AG10803 (cell line): Measurements from ENCODE around the gene BRSK1.

Experiments used
- DNase-seq: peaks from one replicate; pipeline ENCODE4 v3.0.0; 2010; ENCODE audit warnings: low read depth
- H3K4me3 ChIP-seq: 2 replicates; pipeline ENCODE4 v1.5.1; 2011; ENCODE audit warnings: mild to moderate bottlenecking, low read length, control low read depth
- CTCF ChIP-seq: conservative IDR thresholded peaks from 2 replicates; pipeline ENCODE4 v1.5.1; 2011; ENCODE audit warnings: mild to moderate bottlenecking, low read length, control low read depth, inconsistent platforms

The BRSK1 gene

GRCh38 chr19:55339105-55339888 is 55.5 kb downstream of the BRSK1 start, which contains the start of gene KMT5C:
TSS of gene KMT5C (plus strand) at chr19:55339876. CDS start at chr19:55341937, 2,061 bp downstream.
- peak within 1 kb of the TSS; percentile 81 for H3K4me3 ChIP-seq
- peak; percentile 43 for TF ChIP-seq CTCF
- peak; percentile 100 for DNase-seq

DNA sequence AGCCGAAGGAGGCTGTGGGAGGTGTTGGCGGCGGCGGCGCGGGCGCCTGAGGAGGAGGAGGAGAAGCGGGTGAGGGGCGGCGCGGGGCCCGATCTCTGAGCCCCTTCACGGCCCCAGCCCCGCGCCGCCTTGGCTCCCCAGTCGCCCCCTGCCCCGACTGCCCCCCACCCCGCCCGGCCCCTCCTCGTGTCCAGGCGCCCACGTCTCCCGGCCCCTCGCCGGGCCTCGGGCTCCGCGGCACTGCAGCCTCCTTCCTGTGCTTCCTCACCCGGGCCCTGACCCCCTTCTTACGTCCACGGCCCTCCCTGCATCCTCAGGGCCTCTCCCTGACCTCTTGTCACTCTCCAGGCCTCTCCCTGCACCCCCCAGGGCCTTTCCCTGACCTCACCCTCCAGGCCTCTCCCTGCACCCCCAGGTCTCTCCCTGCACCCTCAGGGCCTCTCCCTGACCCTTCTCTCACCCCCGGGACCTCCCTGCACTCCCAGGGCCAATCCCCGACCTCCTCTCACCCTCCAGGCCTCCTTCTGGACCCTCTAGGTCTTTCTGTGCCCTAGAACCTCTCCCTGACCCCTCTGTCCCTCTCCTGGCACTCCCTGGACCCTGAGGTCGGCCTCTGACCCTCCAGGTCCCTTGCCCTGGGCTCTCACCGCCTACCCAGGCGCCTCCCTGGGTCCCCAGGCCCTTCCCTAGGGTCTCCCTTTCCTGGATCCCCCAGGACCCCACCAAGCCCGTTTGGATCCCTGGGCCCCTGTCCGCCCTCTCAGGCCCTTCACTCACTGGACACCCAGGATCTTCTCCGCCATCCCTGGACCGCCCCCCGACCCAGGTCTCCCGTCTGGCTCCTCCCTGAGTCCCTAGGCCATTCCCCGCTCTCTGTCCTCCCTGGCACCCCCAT is 56.3 kb downstream of the BRSK1 start:
- DNase-seq, result no peak
- peak overlapping the region; percentile 81 for H3K4me3 ChIP-seq
- no peak for TF ChIP-seq CTCF

DNA sequence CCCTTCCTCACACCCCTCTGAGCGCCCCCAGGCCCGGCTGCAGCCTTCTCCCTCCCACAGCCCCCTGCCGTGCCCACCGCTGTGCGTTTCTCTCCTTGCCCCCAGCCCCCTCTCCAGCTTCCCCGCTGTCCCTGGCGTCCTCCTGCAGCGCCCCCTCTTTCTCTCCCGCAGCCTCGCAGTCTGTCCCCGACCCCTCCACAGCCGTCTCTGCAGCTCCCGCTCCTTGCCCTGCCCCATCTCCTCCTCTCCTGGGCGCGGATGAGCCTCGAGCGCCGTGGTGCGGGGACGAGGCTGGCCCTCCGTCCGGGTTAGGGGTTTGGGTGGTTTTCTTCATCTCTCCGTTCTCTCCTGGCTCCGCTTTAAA is 57.0 kb downstream of the BRSK1 start:
- no peak; the same call in 1 of the 2 replicates for TF ChIP-seq CTCF
- no peak for DNase-seq
- H3K4me3 ChIP-seq, result peak overlapping the region; percentile 81

GRCh38 chr19:55341171-55341588 is 57.4 kb downstream of the BRSK1 start:
- peak overlapping the region; percentile 81 for H3K4me3 ChIP-seq
- peak; percentile 53 for DNase-seq
- no peak for TF ChIP-seq CTCF

GRCh38 chr19:55341595-55342531 is 58.1 kb downstream of the BRSK1 start:
- TF ChIP-seq CTCF, result no peak
- H3K4me3 ChIP-seq, result peak overlapping the region; percentile 81; the same call in 1 of the 2 replicates
- DNase-seq, result no peak

- no peak for DNase-seq
- no peak for TF ChIP-seq CTCF
- H3K4me3 ChIP-seq, result no peak overlapping the region
Observed at GRCh38 chr19:55344444-55344843, 60.6 kb downstream of the BRSK1 start.
